Epithelial cell of esophagus (primary cell): ENCODE results near the gene TIMMDC1.

Source experiments
- DNase-seq: peaks from one replicate; pipeline ENCODE4 v3.0.0; 2010; ENCODE audit warnings: low read depth
- H3K4me3 ChIP-seq: 2 replicates; pipeline ENCODE4 v1.5.1; 2011; ENCODE audit warnings: mild to moderate bottlenecking, low read length, control low read depth
- TF ChIP-seq, protein P1 (sequence below): IDR thresholded peaks from 2 replicates; pipeline ENCODE4 v1.5.1; 2011; ENCODE audit warnings: low read depth, mild to moderate bottlenecking, low read length, control low read depth, inconsistent platforms; ENCODE audit not compliant: insufficient read depth; ENCODE audit errors: missing control alignments

The TIMMDC1 gene

DNA sequence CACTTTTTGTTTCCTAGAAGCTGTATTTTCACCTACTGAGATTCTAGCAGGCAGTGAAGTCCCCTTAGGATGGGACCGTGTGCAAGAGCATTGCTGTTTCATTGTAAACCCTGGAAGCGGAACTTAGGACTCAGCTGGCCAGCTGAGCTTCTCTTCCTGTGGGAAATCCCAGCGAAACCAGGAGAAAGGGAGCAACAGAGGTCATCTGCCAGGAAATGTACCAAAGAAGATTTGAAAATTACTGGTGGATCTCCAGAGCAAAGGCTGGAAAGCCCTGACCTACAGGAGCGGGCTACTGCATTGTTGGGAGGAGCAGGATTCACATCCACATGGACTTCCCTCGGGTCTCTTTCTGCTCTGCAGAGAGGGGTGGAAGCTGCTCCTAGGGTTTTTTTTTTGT, 73.3 kb downstream of the TIMMDC1 start:
- DNase-seq = no peak
- no peak overlapping the region for H3K4me3 ChIP-seq
- TF ChIP-seq, protein P1, sequence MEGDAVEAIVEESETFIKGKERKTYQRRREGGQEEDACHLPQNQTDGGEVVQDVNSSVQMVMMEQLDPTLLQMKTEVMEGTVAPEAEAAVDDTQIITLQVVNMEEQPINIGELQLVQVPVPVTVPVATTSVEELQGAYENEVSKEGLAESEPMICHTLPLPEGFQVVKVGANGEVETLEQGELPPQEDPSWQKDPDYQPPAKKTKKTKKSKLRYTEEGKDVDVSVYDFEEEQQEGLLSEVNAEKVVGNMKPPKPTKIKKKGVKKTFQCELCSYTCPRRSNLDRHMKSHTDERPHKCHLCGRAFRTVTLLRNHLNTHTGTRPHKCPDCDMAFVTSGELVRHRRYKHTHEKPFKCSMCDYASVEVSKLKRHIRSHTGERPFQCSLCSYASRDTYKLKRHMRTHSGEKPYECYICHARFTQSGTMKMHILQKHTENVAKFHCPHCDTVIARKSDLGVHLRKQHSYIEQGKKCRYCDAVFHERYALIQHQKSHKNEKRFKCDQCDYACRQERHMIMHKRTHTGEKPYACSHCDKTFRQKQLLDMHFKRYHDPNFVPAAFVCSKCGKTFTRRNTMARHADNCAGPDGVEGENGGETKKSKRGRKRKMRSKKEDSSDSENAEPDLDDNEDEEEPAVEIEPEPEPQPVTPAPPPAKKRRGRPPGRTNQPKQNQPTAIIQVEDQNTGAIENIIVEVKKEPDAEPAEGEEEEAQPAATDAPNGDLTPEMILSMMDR = no peak
